IMR-90 (cell line): ENCODE data around the gene AFDN. TPM values are rescaled to one million over a fixed set of nuclear protein-coding genes. Genes with fewer than 3 reads are reported as not detected.

Experiments used
- ATAC-seq: fragments of 200-7000 bp; cut with Tn5 transposase; 2 replicates; pipeline ENCODE4 v1.9.1; 2020; ENCODE audit warnings: low read depth, mild to moderate bottlenecking, moderate library complexity
- BruUV-seq: library from RNA; stranded (reverse); fragments of 400-500 nt; replicated peaks from 2 replicates; lab custom pipeline; 2021; lab: Mats Ljungman, UMichigan
- CTCF ChIA-PET: fragments of 300-600 bp; formaldehyde crosslinking; extraction: SDS; loops from one replicate; lab custom pipeline; 2021; ENCODE audit warnings: antibody characterized with exemption; lab: Yijun Ruan, JAX
- POLR2A ChIA-PET: fragments of 300-600 bp; sonication (Branson Sonifier 250); formaldehyde crosslinking; loops from one replicate; lab custom pipeline; 2022; ENCODE audit warnings: antibody characterized with exemption; ENCODE audit not compliant: unreplicated experiment; lab: Charles Lee
- DNase-seq: peaks from one replicate; pipeline ENCODE4 v3.0.0; 2013
- H2AFZ ChIP-seq: replicated peaks from 2 replicates; pipeline ENCODE3; 2013; ENCODE audit warnings: low read length, mild to moderate bottlenecking; ENCODE audit not compliant: poor library complexity
- H2AK5ac ChIP-seq: 2 replicates; pipeline ENCODE4 v1.6.1; 2013; ENCODE audit warnings: low read depth, low read length, inconsistent platforms
- H2AK9ac ChIP-seq: replicated peaks from 2 replicates; pipeline ENCODE3; 2013; ENCODE audit warnings: mild to moderate bottlenecking, low read depth, low read length, moderate library complexity; ENCODE audit not compliant: poor library complexity
- H2BK120ac ChIP-seq: 2 replicates; pipeline ENCODE4 v1.6.1; 2013; ENCODE audit warnings: low read depth, low read length, inconsistent platforms
- H2BK15ac ChIP-seq: 3 replicates; pipeline ENCODE4 v1.6.1; 2013; ENCODE audit warnings: low read depth, low read length, inconsistent platforms
- H2BK20ac ChIP-seq: 2 replicates; pipeline ENCODE4 v1.6.1; 2013; ENCODE audit warnings: low read depth, mild to moderate bottlenecking, inconsistent platforms, low read length, moderate library complexity
- H2BK5ac ChIP-seq: 2 replicates; pipeline ENCODE4 v1.6.1; 2013; ENCODE audit warnings: mild to moderate bottlenecking, low read depth, low read length, inconsistent platforms; ENCODE audit not compliant: poor library complexity, severe bottlenecking
- H3K14ac ChIP-seq: replicated peaks from 2 replicates; pipeline ENCODE4 v1.6.1; 2013; ENCODE audit warnings: low read depth, low read length, inconsistent platforms
- H3K18ac ChIP-seq: 2 replicates; pipeline ENCODE4 v1.6.1; 2013; ENCODE audit warnings: low read depth, low read length, control low read depth
- H3K23ac ChIP-seq: 2 replicates; pipeline ENCODE4 v1.6.1; 2013; ENCODE audit warnings: low read depth, low read length, inconsistent platforms
- H3K27ac ChIP-seq: 2 replicates; pipeline ENCODE4 v1.5.1; 2013; ENCODE audit warnings: mild to moderate bottlenecking, control low read depth, low read length; ENCODE audit not compliant: insufficient read depth
- H3K27me3 ChIP-seq: 2 replicates; pipeline ENCODE4 v1.6.1; 2013; ENCODE audit warnings: low read length; ENCODE audit not compliant: control insufficient read depth, insufficient read depth
- H3K36me3 ChIP-seq: 2 replicates; pipeline ENCODE4 v1.6.1; 2013; ENCODE audit warnings: low read length, mixed read lengths; ENCODE audit not compliant: control insufficient read depth, insufficient read depth
- H3K4ac ChIP-seq: 2 replicates; pipeline ENCODE4 v1.6.1; 2013; ENCODE audit warnings: low read depth, low read length, inconsistent platforms
- H3K4me1 ChIP-seq: 2 replicates; pipeline ENCODE4 v1.6.1; 2013; ENCODE audit warnings: low read length, mixed read lengths; ENCODE audit not compliant: control insufficient read depth, insufficient read depth
- H3K4me2 ChIP-seq: 2 replicates; pipeline ENCODE4 v1.6.1; 2013; ENCODE audit warnings: low read depth, mild to moderate bottlenecking, control low read depth, low read length, moderate library complexity
- H3K4me3 ChIP-seq: 2 replicates; pipeline ENCODE4 v1.5.1; 2013; ENCODE audit warnings: low read depth, mild to moderate bottlenecking, control low read depth, low read length, moderate library complexity; ENCODE audit not compliant: insufficient read depth
- H3K56ac ChIP-seq: 2 replicates; pipeline ENCODE4 v1.6.1; 2013; ENCODE audit warnings: low read length, inconsistent platforms; ENCODE audit not compliant: insufficient read depth; ENCODE audit errors: extremely low read depth
- H3K79me1 ChIP-seq, 2 experiments: 2 replicates each; pipeline ENCODE4 v1.6.1; 2013; ENCODE audit warnings: low read length in 2 of 2, inconsistent platforms in 1 of 2, low read depth in 1 of 2
- H3K9ac ChIP-seq: 2 replicates; pipeline ENCODE4 v1.6.1; 2013; ENCODE audit warnings: low read depth, low read length, control low read depth
- H3K9me1 ChIP-seq: 2 replicates; pipeline ENCODE4 v1.6.1; 2013; ENCODE audit warnings: low read length, inconsistent platforms; ENCODE audit not compliant: insufficient read depth
- H3K9me3 ChIP-seq: 2 replicates; pipeline ENCODE4 v1.6.1; 2013; ENCODE audit warnings: low read length; ENCODE audit not compliant: control insufficient read depth, insufficient read depth
- H4K20me1 ChIP-seq: 2 replicates; pipeline ENCODE4 v1.6.1; 2013; ENCODE audit warnings: low read length, inconsistent platforms; ENCODE audit not compliant: insufficient read depth
- H4K5ac ChIP-seq: 2 replicates; pipeline ENCODE4 v1.6.1; 2013; ENCODE audit warnings: mild to moderate bottlenecking, low read depth, low read length, control low read depth
- H4K8ac ChIP-seq, 2 experiments: 2 replicates each; pipeline ENCODE4 v1.6.1; 2013; ENCODE audit warnings: low read depth in 2 of 2, low read length in 2 of 2, control low read depth in 1 of 2, inconsistent platforms in 1 of 2
- H4K91ac ChIP-seq: 2 replicates; pipeline ENCODE4 v1.6.1; 2013; ENCODE audit warnings: low read depth, low read length, inconsistent platforms; ENCODE audit not compliant: insufficient read depth
- CEBPB ChIP-seq: IDR thresholded peaks from 2 replicates; pipeline ENCODE4 v1.6.1; 2012; ENCODE audit warnings: low read depth, low read length, improper control_type of control experiment
- CHD1 ChIP-seq: IDR thresholded peaks from 2 replicates; pipeline ENCODE4 v1.6.1; 2012; ENCODE audit warnings: low read depth, low read length, improper control_type of control experiment
- ELK1 ChIP-seq: fragments of 150-350 bp; IDR thresholded peaks from 2 replicates; pipeline ENCODE4 v1.6.1; 2016; ENCODE audit warnings: low read depth, mild to moderate bottlenecking, low read length, moderate library complexity, borderline replicate concordance
- FOS ChIP-seq: fragments of 150-350 bp; IDR thresholded peaks from 2 replicates; pipeline ENCODE4 v1.6.1; 2016; ENCODE audit warnings: low read depth, low read length
- MAFK ChIP-seq: IDR thresholded peaks from 2 replicates; pipeline ENCODE4 v1.6.1; 2012; ENCODE audit warnings: low read depth, low read length, improper control_type of control experiment
- MXI1 ChIP-seq: IDR thresholded peaks from 2 replicates; pipeline ENCODE4 v1.6.1; 2012; ENCODE audit warnings: low read depth, mild to moderate bottlenecking, low read length, moderate library complexity, borderline replicate concordance
- NFE2L2 ChIP-seq: fragments of 150-350 bp; IDR thresholded peaks from 2 replicates; pipeline ENCODE4 v1.6.1; 2016; ENCODE audit warnings: low read depth, mild to moderate bottlenecking, low read length
- RAD21 ChIP-seq: IDR thresholded peaks from 2 replicates; pipeline ENCODE4 v1.6.1; 2012; ENCODE audit warnings: low read length, improper control_type of control experiment
- RCOR1 ChIP-seq: IDR thresholded peaks from 2 replicates; pipeline ENCODE4 v1.6.1; 2012; ENCODE audit warnings: mild to moderate bottlenecking, low read length, improper control_type of control experiment; ENCODE audit not compliant: insufficient replicate concordance
- RFX5 ChIP-seq: IDR thresholded peaks from 2 replicates; pipeline ENCODE4 v1.8.0; 2012; ENCODE audit warnings: low read depth, mild to moderate bottlenecking, low read length, moderate library complexity
- SMC3 ChIP-seq: fragments of 150-350 bp; IDR thresholded peaks from 2 replicates; pipeline ENCODE4 v1.6.1; 2016; ENCODE audit warnings: low read depth, mild to moderate bottlenecking, antibody characterized with exemption, low read length, moderate library complexity
- USF2 ChIP-seq: fragments of 150-350 bp; IDR thresholded peaks from 2 replicates; pipeline ENCODE4 v1.6.1; 2017; ENCODE audit warnings: mild to moderate bottlenecking, antibody characterized with exemption, low read length, low read depth
- whole genome bisulfite sequencing, 2 experiments: methylation state at CpG; one replicate each; pipeline versions ENCODE4 v1.1.5 to v1.1.7; 2013; ENCODE audit warnings: missing lambda C conversion rate in 2 of 2; ENCODE audit not compliant: insufficient read length in 1 of 2; ENCODE audit errors: extremely low coverage in 2 of 2; 5-methylcytosine and 5-hydroxymethylcytosine counted together
- dilution Hi-C: fragments of 300-500 bp; cut with HindIII; formaldehyde crosslinking; loops from one replicate; pipeline ENCODE4 v1.14.3; 2018; ENCODE audit warnings: low sequenced_read_pairs; ENCODE audit not compliant: unreplicated experiment
- in situ Hi-C: fragments of 300-500 bp; cut with MboI; formaldehyde crosslinking; loops from 3 replicates; pipeline ENCODE4 v1.14.3; 2019; ENCODE audit warnings: low sequenced_read_pairs, inconsistent platforms, mixed read lengths
- intact Hi-C: fragments of 100-400 bp; cut with micrococcal nuclease; formaldehyde crosslinking; loops from 2 replicates; pipeline ENCODE4 v1.10.0; 2022
- polyA plus RNA-seq, 3 experiments: library from polyadenylated mRNA; depleted of rRNA; stranded (reverse); fragments of >200 nt; gene quantifications; 2 replicates each; pipeline ENCODE4 v1.2.3, GENCODE V29; 2012; ENCODE audit warnings: low replicate concordance in 1 of 3
- total RNA-seq: library from RNA; depleted of rRNA; stranded (reverse); fragments of >200 nt; gene quantifications from 2 replicates; pipeline ENCODE4 v1.2.3, GENCODE V29; 2012

AFDN gene
- total and polyA plus RNA-seq, 2 of the 4 experiments (the other 2 are of a cell fraction): 11.6 to 20.8 TPM

- no peak overlapping the region for H3K23ac ChIP-seq
- no peak overlapping the region for H2AK9ac ChIP-seq
- dilution Hi-C loops: no loop called here
- TF ChIP-seq SMC3 (no peak), MAFK (no peak), NFE2L2 (no peak), USF2 (no peak), RAD21 (no peak), ELK1 (no peak), RCOR1 (no peak), CEBPB (no peak), CHD1 (no peak), FOS (no peak), RFX5 (no peak), MXI1 (no peak)
- CTCF ChIA-PET: no interaction called here
- H3K27me3 ChIP-seq: peaks cover 7% of the 10 kb centered on the region; the same call in 1 of the 2 replicates
- no peak overlapping the region for H2BK20ac ChIP-seq
- no TSS peak for BruUV-seq
- H3K36me3 ChIP-seq: no peaks in the 10 kb centered on the region
- POLR2A ChIA-PET: no interaction called here
- DNase-seq (no peak), ATAC-seq (no peak)
- no peak overlapping the region for H3K4ac ChIP-seq
- H3K18ac ChIP-seq: no peak overlapping the region
- H3K4me3 ChIP-seq: no peak overlapping the region
- H2AFZ ChIP-seq: no peak overlapping the region
- H4K20me1 ChIP-seq: no peaks in the 10 kb centered on the region; the same call in 1 of the 2 replicates
- no peak overlapping the region for H4K8ac ChIP-seq
- 40% methylated on average over 3 of the region's 9 CpGs; no CpG with 5 or more reads in 1 of the 2 experiments for WGBS, 2 experiments
- no peak overlapping the region for H3K56ac ChIP-seq
- no peaks in the 10 kb centered on the region for H3K9me1 ChIP-seq
- no peak overlapping the region for H4K5ac ChIP-seq
- no peak overlapping the region for H3K4me2 ChIP-seq
- no peaks in the 10 kb centered on the region for H3K79me1 ChIP-seq
- no peak overlapping the region for H2BK15ac ChIP-seq
- in situ Hi-C loops: no loop called here
- no peaks in the 10 kb centered on the region for H3K9me3 ChIP-seq
- H2AK5ac ChIP-seq: no peak overlapping the region
- no peak overlapping the region for H3K27ac ChIP-seq
- intact Hi-C loops: no loop called here
- H3K4me1 ChIP-seq: no peaks in the 10 kb centered on the region
- no peak overlapping the region for H4K91ac ChIP-seq
- no peak overlapping the region for H2BK120ac ChIP-seq
- H2BK5ac ChIP-seq: no peak overlapping the region
- no peak overlapping the region for H3K14ac ChIP-seq
- no peak overlapping the region for H3K9ac ChIP-seq
Measured at GRCh38 chr6:167793421-167793820, 33.3 kb upstream of the AFDN start.
